TTC549 (cell line): ENCODE results near the gene SPAG5.

ENCODE experiments used
- FAIRE-seq: peaks from 2 replicates; lab custom pipeline; 2012; peaks lifted over from hg19 to GRCh38; lab: Jason Lieb, UNC

The SPAG5 gene, protein sequence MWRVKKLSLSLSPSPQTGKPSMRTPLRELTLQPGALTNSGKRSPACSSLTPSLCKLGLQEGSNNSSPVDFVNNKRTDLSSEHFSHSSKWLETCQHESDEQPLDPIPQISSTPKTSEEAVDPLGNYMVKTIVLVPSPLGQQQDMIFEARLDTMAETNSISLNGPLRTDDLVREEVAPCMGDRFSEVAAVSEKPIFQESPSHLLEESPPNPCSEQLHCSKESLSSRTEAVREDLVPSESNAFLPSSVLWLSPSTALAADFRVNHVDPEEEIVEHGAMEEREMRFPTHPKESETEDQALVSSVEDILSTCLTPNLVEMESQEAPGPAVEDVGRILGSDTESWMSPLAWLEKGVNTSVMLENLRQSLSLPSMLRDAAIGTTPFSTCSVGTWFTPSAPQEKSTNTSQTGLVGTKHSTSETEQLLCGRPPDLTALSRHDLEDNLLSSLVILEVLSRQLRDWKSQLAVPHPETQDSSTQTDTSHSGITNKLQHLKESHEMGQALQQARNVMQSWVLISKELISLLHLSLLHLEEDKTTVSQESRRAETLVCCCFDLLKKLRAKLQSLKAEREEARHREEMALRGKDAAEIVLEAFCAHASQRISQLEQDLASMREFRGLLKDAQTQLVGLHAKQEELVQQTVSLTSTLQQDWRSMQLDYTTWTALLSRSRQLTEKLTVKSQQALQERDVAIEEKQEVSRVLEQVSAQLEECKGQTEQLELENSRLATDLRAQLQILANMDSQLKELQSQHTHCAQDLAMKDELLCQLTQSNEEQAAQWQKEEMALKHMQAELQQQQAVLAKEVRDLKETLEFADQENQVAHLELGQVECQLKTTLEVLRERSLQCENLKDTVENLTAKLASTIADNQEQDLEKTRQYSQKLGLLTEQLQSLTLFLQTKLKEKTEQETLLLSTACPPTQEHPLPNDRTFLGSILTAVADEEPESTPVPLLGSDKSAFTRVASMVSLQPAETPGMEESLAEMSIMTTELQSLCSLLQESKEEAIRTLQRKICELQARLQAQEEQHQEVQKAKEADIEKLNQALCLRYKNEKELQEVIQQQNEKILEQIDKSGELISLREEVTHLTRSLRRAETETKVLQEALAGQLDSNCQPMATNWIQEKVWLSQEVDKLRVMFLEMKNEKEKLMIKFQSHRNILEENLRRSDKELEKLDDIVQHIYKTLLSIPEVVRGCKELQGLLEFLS

DNA sequence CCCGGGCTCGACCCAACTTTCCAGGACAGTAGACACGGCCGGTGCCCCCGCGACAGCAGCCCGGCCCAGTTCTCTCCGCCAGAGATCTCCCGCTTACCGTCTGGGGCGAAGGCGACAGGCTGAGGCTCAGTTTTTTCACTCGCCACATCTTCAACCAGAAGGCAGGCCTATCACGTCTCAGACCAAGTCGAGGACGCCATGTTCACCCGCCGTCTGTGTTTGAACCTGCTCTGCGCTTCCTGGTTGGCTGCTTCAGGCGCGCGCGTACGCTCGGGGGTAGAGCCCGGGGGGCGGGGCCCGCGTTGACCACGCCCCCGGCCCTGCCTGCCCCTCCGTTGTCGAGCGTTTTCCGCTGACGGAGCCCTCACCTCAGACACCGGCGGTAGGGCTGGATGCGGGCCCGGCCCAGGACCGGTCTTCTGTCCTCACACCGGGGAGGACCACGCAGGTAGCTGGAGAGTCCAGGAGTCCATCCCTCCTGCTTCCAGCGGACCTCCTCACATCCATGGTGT is at the start of gene SPAG5:
TSS of gene SPAG5 (minus strand) at position 227 of the 512 bp plus-strand sequence. CDS start at position 148, 79 bp downstream.
- no peak for FAIRE-seq

DNA sequence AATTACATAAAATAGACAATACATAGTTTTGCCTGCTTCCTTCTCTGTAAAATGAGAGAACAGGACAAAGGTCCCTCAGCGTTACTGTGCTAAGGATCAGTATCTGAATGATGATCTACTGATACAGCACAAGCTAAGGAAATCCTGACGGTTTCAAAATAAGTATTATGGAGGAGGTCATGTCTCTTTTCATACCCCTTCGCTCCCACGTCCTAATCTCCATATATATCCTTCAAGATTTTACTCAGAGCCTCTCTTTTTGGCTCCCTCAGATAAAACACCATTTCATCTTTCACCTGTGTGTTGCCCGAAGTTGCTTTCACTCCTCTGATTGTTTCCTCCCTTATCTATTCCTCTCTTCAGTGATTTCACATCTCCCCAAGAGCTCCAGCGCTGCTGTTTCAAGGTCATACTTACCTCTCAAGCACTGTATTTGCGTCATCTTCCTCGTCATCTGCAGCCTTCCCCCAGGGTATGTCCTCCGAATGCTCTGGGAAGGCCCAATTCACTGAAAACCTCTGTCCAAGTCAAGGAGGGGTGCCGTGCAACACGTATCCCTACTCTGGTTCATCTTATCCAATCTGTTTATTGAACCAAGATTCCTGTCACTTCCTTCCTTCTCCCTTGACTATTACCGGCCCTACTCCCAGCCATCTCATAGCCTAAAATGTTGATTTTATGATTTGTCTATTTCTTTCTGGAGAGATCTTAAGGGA is 47.4 kb upstream of the SPAG5 start:
- no peak for FAIRE-seq

DNA sequence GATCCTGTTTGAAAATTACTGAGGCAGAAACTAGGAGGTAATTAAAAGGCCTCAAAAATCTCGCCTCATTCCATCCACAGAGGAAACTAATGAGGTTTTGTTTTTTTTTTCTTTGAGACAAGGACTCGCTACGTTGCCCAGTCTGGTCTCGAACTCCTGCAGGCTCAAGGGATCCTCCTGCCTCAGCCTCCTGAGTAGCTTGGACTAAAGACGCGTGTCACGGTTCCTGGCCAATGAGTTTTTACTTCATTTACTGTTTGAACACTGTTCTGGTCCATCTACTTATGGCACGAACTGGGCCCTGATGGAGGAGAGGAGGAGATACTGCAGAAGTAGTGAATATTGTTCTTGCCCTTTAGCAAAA is 46.7 kb upstream of the SPAG5 start:
- no peak for FAIRE-seq

DNA sequence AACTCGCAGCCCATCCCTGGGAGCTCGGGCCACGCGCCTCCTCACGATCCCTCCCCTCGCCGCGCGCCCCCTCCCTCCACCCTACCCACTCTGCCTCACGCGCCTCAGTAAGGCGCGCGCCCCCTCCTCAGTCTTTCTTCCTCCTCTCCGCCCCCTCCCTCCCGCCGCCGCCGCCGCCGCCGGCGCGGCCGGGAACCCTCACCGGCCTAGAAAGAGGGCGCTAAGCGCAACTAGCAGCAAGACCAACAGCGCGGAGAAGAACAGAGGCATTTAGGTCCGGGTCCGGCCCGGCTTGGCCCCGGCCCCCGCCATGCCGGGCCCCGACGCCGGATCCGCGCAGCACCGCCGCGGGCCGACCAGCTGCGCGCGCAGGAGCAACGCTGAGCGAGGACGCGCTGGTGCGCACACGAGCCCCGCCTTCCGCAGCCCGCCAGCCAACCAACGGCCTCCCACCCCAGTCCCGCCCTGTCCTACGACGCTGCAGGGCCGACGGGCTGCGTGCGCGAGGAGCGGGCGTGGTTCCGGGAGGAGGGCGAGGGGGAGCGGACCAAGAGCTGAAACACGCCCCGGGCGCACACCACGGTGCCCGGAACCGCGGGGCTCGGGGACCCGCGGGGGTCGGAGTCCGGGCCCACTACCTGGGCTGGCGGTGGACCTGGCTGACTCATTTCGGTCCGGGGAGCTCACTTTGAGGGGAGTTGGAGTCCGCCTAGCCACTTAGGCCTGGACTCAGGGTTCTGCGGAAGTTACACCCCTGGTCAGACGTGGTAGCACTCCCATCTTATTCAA is 46.2 kb upstream of the SPAG5 start, which contains the start of gene BLTP2:
TSS of gene BLTP2 (minus strand) at position 372 of the 789 bp plus-strand sequence. CDS start at position 270, 102 bp downstream.
- FAIRE-seq = no peak

DNA sequence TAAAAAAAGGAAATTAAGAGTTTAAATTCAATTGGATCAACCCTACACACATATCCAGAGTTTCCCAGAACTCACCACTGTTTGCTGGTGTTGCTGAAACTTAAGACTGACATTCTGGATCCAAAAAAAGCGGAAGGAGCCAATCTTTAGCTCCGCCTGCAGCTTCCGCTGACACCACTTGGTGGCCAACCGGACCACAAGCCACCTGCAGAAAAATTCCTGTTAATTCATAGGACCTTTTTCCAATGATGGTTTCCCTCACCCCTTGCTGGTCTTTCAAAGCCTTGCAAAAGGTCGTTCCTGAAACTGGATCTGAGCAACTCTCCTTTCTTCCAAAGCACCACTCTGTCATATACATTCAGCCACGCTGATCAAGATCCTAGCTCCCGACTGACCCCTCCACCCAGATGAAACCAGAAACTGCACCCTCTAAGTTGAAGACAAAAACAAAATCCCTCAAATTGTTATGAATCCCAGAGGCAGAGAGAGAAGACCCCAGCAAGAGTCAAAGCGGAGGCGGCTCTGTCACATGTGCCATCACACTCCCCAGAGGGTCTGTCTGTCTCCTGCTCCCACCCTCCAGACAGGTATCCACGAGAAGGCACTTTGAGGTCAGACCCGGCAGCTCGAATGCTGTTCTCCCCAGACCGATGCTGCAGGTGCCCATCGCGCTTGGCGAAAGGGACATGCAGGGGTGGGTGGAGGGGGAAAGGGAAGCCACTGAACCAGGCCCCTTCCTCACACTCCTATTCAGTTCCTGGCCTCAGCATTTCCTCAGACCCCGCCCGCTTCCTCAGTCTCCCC is 45.4 kb upstream of the SPAG5 start:
- FAIRE-seq = no peak

DNA sequence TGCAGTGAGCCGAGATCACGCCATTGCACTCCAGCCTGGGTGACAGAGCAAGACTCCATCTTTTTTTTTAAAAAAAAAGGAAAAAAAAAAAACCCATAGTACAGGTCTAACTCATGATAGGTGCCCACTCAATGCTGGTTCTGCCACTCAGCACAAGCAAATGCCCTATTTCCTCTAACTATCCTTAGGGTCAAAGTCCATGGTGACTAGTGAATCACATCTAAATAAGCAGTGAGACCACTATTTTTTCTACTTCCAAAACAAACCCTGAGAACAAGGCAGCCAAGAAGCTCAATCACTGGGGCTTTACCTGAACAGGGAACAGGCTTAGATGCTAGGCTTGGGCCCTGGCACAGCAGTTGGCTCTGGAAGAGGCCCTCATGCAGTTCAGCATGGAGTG is 42.8 kb upstream of the SPAG5 start:
- FAIRE-seq = no peak

DNA sequence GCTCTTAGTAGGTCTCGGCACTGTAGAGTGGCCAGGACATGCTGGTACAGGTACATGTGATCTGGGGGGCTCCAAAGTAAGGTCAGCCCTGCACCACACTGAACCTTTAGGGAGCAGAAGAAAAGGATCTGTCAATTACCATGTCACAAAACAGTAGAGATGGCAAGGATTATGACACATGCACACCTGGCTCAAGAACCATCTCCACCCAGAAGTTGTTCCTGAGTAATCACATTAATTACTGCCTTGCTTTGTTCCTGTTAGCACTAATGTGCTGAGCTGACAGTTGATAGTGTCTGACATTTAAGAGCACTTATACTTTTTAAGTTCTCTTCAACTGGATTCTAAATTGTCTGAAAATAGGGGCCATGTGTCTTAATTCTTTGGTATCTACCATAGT is 36.7 kb upstream of the SPAG5 start:
- FAIRE-seq = no peak

DNA sequence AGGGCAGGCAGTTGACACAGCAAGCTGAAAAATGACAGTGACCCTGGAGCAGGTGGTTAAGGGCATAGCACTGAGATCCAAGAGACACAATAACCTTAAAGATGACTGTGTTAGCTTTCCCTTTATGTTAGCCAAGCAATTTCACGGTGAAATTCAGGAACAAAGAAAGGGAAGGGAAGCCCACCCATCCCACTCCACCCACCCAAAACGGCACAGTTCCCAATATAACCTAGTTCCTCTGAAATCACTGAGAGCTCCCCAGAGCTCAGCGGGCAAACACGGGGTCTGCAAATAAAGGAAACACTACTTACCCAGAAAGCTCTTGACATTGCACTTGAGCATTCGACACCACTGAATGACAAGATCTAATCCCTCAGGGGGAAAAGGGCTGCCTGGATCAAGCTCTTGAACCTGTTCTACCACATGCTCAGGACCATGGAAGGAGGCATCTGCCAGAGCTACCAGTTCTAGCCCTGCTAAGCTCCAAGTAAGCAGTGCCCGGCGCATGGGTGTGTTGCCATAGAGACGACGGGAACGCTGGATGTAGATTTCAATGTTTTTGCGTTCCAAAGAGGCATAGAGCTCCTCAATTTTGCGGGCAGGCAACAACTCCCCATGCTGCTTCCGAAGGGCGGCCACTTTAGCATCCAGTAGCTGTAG is 35.5 kb upstream of the SPAG5 start:
- FAIRE-seq = no peak

DNA sequence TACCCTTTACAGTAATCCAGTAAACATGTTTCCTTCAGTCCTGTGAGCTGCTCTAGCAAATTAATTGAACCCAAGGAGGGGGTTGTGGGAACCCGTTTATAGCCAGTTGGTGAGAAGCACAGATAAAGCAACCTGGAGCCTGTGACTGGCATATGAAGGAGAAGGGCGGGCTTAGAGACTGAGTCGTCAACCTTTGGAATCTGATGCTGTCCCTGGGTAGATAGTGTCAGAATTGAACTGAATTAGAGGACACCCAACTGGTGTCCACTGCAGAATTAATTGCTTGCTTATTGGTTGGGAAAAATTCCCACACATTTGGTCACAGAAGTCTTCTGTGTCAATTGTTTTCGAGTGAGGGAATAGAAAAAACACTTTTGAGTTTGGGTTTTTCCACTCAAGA is 28.0 kb upstream of the SPAG5 start:
- FAIRE-seq = no peak

DNA sequence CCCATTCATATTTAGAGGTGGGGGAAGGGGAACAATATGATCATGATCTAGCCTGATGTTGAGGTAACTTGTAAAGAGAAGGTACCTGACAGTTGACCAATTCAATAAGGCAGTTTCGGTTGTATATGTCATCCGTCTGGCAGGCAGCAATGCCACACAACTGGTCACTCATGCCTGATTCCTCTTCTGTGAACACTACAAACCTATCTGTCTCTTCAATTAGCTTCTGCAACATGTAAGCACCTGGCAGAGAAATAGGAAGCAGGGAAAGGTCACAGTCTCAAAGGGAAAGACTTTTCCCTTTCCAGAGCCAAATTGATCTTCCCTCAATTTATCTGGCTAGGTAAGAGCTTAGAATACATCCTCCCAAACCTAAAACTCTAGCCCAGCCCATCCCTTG is 25.3 kb upstream of the SPAG5 start:
- FAIRE-seq = no peak

DNA sequence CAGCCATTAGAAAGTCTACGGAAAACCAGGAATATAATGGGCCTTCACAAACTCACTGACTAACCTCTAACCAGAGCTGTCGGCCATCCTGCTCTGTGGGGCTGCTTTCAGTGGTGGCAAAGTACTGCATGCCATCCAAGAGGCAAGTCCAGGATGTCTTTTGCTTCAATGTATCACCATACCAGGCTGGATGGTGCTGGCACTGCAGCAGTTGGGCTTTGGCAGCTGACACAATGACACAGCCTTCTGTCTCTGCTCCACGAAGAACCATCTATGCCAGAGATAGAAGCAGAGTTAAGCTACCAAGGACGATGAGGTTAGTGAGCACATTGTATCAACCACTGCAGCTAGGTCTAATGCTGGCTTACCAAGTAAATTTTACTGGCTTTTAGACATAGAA is 24.9 kb upstream of the SPAG5 start:
- FAIRE-seq = no peak

DNA sequence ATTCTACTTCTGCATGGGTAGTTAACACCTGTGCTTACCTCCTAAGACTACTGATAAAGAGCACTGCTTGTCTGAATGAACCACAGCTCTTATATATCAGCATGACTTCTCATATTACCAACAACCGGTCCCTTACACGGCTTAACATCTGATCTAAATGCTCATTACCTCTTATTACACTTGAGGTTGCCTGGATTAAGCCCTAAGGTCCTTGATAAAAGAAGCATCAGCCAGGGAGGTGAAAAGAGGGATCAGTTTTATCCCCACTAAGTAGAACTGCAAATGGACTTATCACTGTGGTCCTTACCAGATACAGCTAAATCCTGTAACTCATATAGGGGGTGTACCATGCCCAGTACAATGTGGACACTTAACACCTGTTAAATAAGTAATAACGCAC is 23.4 kb upstream of the SPAG5 start:
- FAIRE-seq = no peak

DNA sequence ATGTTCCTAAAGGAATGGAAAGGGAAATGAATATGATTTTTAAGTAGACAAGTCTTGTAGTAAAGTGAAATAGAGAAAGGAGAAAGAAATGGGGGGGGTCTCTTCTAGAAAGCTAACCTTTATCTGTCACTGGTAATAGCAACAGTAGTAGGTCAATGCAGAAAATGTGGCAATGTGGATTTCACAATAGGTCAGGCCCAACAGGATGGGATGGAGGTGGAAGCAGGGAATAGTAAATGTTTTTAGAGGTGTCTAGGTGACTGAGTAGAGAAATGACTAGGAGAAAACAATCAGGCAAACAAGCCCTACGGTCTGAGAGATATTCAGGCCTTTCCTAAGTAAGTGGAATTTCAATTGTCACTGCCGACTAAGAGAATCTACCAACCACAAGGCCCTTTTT is 21.2 kb upstream of the SPAG5 start:
- no peak for FAIRE-seq

DNA sequence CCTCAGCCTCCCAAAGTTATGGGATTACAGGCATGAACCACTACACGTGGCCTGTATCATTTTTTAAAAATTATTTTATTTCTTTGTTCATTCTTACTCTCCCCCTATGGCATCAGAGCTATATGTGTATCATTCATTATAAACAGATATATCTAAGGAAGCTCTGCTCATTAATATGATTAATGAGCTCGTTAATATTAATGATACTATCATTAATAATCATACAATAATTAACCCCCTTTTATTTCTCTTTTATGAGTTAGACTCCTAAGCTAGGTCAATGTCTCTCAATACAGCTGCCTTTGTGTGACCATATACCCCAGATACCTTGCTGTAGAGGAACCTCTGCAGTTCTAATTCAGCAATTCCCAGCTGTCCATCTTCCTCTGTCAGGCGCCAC is 19.6 kb upstream of the SPAG5 start:
- no peak for FAIRE-seq

DNA sequence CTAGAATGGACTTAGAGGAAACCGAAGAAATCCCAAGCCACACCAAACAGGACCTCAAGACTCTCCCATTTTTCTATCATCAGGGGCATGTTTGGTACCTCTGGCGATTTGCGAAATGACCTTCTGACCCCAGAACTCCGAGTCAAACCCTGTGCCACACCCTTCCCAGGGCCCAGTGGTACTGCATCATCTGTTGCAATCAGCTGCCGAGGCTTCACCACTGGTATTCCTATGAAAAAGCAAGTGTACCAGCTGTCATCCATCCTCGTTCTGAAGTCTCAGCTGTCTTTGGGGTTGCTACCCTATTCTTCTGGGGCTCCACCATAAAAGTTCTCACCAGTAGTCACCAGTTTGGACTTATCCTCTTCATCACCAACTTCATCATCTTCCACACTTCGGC is 17.5 kb upstream of the SPAG5 start:
- FAIRE-seq = no peak

DNA sequence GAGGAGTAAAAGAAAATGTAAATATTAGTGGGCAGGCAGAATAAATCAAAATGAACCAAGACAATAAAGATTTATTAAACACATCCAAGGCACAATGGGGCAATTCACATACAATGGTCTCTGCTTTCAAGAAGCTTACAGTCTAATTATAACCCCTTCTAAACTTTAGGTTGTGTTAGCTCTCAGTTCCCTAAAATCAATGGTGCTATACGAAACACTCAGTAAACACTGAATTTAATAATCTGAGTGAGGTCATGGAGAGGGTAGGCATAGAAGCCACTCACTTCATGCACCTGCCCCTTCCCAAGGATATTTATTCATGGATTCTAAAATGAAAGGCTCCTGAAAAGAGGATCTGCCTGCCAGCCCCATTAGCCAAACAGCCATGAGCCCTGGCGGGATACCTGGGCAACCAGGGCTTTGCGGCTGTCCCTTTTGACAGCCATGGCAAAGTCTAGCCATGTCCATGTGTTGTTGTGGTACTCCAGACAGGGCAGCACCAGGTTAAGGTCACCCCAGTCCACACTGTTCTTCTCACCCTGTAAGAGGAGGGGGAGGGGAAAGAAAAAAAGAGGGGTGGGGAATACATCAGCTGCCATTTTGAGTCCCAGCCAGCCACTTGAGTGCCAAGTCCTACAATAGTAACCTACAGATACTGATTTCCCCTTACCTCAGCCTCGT is 16.6 kb upstream of the SPAG5 start:
- FAIRE-seq = no peak

DNA sequence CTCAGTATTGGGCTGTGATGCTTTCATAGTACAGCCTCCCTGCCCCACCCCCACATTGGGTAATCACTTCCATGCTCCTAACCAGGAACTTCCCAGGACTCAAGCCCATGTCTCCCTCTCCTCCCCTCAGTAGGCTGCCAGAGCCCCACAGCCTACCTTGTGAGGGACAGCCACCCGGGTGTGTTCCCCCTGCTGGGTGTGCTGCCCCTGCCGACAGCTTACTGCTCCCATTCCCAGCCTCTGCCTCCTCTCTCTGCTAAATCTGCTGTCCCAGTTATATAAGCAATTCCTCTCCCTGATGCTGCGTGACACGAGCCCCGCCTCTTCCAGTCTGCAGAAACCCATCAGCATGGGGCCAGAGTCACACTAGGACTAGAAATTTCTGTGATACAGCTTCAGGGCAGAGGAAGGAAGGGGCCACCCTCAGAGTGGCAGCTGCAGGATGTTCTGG is 15.1 kb upstream of the SPAG5 start, which contains the start of gene RSKR:
TSS of gene RSKR (minus strand) at position 255 of the 451 bp plus-strand sequence. CDS start at position 231, 24 bp downstream.
- FAIRE-seq = no peak

DNA sequence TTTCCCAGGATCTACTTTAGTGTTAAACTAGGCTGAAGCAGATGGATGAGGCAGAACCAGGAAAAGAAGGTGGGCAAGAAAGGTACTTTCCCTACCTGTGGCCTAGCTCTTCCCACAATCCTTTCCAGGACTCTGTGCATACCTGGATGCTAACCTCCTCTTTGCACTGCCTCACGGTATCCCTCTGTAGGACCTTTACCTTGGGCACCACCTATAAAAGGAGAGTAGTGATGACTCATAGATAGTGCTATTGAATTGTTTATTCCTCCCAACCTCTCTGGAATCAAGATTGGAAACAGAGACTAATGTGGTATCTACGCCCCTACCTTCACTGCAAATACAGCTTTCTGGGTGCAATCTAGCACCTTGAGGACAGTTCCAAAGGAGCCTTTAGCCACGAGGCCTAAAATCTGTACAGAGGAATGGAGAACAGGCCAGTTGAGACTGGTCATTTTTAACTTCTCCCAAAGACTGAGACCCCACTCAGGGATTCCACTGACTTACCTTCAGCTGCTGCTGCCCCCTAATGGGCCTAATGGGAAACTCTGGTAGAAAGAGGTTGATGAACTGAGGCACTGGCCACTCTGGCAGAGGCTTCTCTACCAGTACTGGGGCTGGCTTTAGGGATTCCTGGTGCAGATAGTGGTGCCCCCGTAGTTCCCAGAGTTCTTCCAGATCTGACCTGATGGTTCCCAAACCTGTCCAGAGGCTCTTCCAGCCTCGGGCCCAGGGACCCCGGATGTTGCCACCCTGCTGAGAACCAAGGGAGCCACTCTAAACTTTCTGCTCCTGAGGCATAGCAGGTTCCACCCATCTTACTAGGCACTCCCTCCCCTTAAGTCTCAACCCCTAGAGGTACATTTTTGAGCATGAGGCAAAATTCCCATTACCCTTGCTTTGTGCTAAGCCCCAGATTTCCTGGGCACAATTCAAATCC is 14.4 kb upstream of the SPAG5 start:
- no peak for FAIRE-seq
